NOMO-1 treated with DMSO at 0.1 percent for 48 hours (cell line): ENCODE data around the gene TUBA1B.
A peak's percentile ranks its signal among the peaks of the same experiment; 100 is the strongest.
"Not testable (repeated sequence)": the region's sequence is repeated elsewhere in the genome, so short reads cannot be mapped to it uniquely, and the experiment has no call there.

ENCODE experiments used
- DNase-seq: peaks from one replicate; lab custom pipeline; 2025; ENCODE audit not compliant: unreplicated experiment; lab: John Stamatoyannopoulos, UW

Gene TUBA1B

DNA sequence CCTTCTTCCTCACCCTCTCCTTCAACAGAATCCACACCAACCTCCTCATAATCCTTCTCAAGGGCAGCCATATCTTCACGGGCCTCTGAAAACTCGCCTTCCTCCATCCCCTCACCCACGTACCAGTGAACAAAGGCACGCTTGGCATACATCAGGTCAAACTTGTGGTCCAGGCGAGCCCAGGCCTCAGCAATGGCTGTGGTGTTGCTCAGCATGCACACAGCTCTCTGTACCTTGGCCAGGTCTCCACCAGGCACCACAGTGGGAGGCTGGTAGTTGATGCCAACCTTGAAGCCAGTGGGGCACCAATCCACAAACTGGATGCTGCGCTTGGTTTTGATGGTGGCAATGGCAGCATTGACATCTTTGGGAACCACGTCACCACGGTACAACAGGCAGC lies 3.2 kb downstream of the TUBA1B start:
- not testable (repeated sequence) for DNase-seq

DNA sequence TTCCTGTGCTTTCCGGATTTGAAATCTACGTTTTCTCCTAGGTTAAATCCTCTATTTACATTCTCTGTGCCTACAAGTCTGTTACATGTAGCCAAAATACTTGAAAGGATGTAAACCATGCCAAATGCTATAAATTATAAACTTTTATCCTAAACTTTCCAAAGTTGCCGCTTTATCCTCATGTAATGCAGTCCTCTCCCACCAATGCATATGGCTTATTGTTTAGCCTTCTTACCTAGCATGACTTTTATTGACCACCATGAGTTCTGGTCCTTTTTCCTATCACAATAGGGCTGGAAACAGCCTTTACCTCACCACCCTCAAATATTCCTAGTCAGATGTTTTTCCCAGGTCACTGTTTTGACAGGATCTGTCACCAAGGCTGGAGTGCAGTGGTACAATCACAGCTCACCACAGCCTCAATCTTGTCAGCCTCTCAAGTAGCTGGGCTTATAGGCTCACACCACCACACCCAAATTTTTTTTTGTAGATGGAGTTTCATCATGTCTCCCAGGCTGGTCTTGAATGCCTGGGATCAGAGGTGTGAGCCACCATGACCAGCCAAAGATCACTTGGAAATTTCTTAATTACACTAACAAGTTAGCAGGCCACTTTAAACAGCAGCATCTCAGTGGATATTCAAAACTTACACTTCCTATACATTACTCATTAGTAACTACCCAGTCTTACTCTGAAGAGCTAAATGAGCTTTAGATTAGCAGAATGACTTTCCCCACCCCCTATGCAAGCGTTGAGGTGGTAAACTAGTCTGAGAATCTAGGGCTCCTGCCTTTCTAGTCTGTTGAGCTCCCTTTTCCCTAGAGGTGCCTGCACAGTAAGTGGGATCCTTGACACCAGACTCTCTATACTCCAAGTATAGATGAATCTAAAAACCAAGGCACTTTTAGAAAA lies 4.1 kb downstream of the TUBA1B start:
- DNase-seq: no peak

DNA sequence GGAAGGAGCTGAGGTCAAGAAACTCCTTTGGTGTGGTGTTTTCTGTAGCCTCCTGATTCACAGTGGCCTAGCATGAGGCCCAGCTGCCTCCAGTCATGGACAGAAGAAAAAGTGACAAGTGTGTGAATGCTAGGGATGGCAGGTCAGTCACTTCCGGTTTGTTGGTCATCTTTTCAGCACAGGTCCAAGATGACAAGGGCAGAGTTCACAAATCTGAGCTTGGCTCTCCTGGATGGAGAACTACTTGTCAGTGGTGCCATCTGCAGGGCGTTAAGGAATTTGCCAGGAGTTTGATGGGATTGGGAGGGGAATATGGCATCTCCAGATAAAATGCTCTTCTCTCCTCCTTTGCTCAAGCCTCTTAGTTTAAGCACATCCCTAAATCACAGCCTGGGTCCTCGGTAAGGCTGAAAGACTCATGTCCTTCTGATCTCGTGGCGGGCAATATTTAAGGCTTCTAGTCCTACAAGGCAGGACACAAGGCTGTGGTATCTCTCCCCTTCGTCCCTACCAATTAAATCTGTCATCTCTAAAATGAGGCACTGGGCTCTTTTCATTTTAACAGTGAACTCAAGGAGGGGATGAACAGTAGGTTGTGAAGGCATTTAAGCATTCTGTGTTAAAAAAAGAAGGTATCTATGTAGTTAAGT lies 10.0 kb downstream of the TUBA1B start:
- DNase-seq: no peak

DNA sequence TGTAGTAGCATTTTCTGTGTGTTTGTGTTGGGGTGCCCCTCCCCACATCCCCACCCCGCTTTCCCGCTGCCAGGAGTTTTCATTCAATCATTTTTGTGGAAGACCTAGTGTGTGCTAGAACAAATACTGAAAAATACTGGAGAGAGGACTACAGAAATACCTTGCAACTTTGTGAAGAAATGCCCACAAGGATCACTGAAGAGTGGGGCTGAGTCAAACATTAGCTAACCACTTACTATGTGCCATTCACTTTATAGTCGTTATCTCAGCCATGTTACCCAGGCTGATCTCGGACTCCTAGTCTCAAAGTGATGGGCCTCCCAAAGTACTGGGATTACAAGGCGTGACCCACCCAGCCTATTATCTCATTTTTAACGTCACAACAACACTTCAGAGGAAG lies 20.0 kb downstream of the TUBA1B start:
- DNase-seq: no peak

DNA sequence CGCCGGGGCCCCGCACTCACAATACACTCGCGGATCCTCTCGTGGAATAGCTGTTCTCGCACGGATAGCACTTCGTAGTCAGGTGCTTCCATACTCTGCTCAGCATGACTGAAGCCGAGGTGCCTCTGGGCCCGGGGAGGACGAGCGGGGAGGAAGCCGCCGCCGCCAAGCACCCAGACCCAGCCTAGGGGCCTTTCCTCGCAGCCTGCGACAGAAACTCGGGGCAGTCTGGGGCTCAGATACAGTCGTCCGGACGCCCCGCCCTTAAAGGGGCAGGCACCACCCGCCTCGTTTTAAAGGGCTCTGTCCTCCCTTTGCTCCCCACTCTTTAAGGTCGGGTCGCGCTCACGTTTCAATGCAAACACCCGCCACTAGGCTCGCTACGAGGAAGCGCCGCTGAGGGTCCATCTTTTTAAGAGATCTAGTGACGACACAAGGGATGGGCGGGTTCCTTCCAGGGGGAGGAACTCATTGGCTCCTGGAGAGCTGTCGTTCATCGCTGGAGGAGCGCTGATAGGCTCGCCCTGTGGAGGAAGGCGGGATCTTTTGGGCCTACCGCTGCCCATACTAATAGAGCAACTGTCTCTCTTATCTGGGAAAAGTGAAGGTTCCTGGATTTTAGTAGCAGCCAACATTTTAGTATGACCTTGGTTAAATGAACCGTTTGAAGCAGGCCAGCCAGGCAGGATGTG lies 20.6 kb downstream of the TUBA1B start, which contains the start of gene LMBR1L:
Gene LMBR1L (minus strand): TSS at position 384 of the 692 bp plus-strand sequence. CDS start 292 bp downstream, at position 92.
- peak; percentile 99 for DNase-seq

- no peak for DNase-seq
These were observed 21.3 kb downstream of the TUBA1B start for GRCh38 chr12:49109641-49110463.

DNA sequence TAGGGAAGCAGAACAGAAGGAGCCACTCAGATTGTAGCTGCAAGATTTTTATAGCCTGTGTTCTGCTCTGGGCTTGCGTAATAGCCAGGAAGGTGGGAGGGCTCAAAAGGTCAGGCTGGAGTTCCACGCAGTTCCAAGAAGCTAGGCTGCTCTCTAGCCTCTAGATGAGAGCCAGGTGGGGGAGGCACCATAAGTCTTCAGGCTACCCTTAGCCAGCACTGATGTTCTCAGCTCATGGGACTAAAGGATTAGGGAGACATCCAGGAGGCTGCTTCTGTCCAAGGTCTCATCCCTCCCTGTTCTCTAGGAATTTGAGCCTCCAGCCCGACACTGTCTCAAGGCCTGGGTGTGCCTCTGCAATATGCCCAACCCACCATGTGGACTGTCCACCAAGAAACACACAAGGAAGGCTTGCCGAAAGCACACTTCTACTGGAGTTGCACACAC lies 22.2 kb downstream of the TUBA1B start:
- peak; percentile 76 for DNase-seq

DNA sequence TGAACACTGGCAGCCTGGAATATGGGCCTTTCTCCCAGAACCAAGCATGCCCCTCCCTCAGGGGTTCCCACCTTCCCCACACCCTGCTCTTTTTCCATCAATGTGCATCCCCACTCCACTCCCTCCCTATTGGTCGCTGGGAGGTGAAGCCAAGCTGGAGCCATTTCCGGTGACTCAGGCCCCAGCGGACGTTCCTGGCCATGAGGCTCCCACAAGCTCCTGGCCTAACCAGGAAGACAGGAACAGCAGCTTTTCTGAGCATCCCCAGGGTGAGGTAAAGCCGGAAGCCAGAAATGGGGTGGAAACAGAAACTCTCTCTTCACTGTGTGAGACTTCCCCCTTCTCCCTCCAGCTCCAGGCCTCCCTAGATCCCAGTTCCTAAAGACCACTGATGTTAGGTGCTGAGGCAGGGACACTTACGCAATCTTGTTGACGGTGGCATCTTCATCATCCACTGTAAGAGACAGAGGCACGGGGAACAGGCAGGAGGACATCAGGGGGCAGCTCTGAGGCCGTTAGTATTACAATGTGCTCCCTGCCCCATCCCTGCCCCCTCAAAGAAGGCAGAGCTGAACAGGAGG lies 25.6 kb downstream of the TUBA1B start:
- DNase-seq: no peak

GRCh38 chr12:49104822-49105221 lies 26.4 kb downstream of the TUBA1B start:
- no peak for DNase-seq

DNA sequence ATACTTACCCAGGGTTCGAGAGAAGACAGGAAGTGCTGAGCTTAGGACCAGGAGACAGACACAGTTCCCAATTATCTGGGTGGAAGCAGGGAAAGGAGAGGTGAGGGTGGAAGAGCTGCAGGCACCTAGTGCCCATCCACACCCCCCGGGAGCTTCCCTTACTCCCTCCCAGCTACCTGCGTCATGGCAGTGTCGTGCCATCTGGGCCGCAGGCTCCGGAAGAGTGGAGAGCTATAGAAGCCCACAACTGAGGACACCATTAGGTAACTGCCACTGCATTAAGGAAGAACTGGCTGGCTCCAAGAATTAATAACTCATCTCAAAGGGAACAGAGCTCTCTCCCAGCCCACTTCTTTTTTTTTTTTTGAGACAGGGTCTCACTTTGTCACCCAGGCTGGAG lies 30.8 kb downstream of the TUBA1B start:
- no peak for DNase-seq

- DNase-seq: no peak
These were observed 32.5 kb downstream of the TUBA1B start for GRCh38 chr12:49098703-49099102.

DNA sequence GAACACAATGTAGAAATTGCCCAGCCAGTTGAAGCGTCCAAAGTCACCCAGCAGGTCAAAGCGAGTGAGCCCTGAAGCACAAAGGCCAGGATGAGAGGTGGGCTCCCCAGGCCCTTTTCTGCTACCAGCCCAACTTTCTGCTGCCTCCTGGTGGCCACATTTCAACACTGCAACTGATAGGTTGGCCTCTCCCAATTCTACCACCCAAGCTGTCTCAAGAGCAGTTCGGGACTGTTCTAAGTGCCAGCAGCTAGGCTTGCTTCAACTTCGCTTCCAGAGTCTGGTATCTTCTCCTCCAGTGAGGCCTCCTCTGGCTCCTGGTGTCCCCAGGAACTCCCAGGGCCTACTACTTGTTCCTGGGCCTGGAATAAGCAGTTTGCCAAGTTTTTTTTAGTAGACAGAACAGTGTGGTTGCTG lies 33.2 kb downstream of the TUBA1B start:
- peak; percentile 31 for DNase-seq

DNA sequence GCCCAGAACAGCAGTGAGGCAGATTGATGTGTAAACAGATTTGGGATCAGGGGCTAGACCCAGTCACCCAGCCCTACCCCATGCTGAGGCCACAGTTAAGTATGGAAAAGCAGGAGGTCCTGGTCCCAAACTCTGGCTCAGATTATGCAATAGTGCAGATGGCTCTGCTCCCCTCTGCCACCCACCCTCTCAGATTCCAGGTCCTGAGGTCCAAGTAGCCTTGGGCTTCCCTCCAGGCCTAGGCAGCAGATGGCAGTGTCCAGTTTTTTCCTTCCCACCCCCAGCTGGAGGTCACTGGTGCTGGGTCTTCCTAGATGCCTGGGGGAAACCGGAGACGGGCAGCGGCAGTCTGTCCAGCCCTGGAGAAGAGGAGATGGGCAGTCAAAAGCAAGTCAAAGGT lies 33.8 kb downstream of the TUBA1B start:
- DNase-seq: no peak

DNA sequence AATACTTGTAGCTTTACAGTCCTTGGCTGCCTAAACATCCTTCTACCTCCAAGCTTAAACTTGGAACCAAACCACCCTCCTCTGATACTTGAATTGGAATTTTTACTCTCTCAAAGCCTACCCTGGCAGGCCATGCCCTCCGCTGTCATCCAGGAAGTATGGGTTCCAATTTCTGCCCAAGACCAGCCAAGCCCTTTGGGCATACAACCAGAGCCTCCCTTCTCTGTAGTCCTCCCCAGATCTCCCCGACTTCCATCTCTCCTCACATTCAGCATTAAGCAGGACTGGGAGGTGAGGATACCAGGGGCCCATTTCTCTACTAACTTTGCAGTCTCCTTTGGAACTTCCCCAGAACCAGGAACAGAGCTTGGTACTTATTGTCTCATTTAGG lies 36.2 kb downstream of the TUBA1B start:
- no peak for DNase-seq

GRCh38 chr12:49094160-49094974 lies 36.8 kb downstream of the TUBA1B start, which contains the start of gene DHH:
Gene DHH, minus strand, starts transcription at chr12:49094801. Its CDS starts 289 bp downstream, at chr12:49094512.
- DNase-seq: no peak

- DNase-seq: no peak
These were observed 37.4 kb downstream of the TUBA1B start for GRCh38 chr12:49093792-49094159.

GRCh38 chr12:49092816-49093406 lies 38.3 kb downstream of the TUBA1B start:
- no peak for DNase-seq

GRCh38 chr12:49092086-49092815 lies 38.9 kb downstream of the TUBA1B start:
- DNase-seq: no peak

DNA sequence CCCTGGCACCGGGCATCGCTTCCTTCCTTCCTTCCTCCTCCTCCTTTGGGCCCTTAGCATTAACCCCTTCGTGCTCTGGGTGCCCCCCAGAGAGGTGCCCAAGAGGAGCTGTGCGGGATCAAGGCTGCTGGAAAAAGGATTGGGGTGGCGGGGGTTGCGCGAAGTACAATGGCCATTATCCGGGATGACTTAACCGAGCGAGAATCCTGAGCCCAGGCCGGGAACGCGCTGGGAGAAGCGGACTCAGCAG lies 39.4 kb downstream of the TUBA1B start:
- no peak for DNase-seq
